Muscle of leg (tissue), 11 donors: ENCODE data around the gene MYO9A. TPM values are rescaled to one million over a fixed set of nuclear protein-coding genes. Genes with fewer than 3 reads are reported as not detected.
"Not testable (repeated sequence)": the region's sequence is repeated elsewhere in the genome, so short reads cannot be mapped to it uniquely, and the experiment has no call there.

Source experiments
- DNase-seq: peaks from one replicate; pipeline ENCODE4 v3.0.0; 2013
- H3K27ac ChIP-seq: one replicate; pipeline ENCODE4 v1.5.1; 2013; ENCODE audit warnings: mild to moderate bottlenecking, low read length, control low read depth
- H3K27me3 ChIP-seq: one replicate; pipeline ENCODE4 v1.6.1; 2013; ENCODE audit warnings: low read length; ENCODE audit not compliant: control insufficient read depth, insufficient read depth
- H3K36me3 ChIP-seq: one replicate; pipeline ENCODE4 v1.6.1; 2013; ENCODE audit warnings: low read length; ENCODE audit not compliant: control insufficient read depth, insufficient read depth
- H3K4me1 ChIP-seq: one replicate; pipeline ENCODE4 v1.6.1; 2013; ENCODE audit warnings: low read length; ENCODE audit not compliant: control insufficient read depth, insufficient read depth
- H3K4me3 ChIP-seq: one replicate; pipeline ENCODE4 v1.5.1; 2013; ENCODE audit warnings: low read length, control low read depth
- H3K9me3 ChIP-seq: replicated peaks from 2 replicates; pipeline ENCODE4 v1.6.1; 2013; ENCODE audit warnings: low read depth, low read length; ENCODE audit not compliant: control insufficient read depth
- WGBS: methylation state at CpG from one replicate; pipeline ENCODE4 v1.1.5; 2013; ENCODE audit warnings: missing lambda C conversion rate; ENCODE audit not compliant: insufficient coverage; 5-methylcytosine and 5-hydroxymethylcytosine counted together
- polyA plus RNA-seq, 8 donors: library from polyadenylated mRNA; unstranded; fragments of 120-200 nt; gene quantifications; one replicate each; pipeline versions ENCODE4 v1.2.1 to v1.2.3, GENCODE V29; 2013; ENCODE audit warnings: inconsistent platforms in 1 of 8, low replicate concordance in 1 of 8; ENCODE audit not compliant: insufficient read length in 8 of 8, insufficient read depth in 1 of 8
- total RNA-seq: library from RNA; stranded (reverse); fragments of 120-200 nt; gene quantifications from one replicate; pipeline ENCODE4 v1.2.4, GENCODE V29; 2013

Gene MYO9A
- total and polyA plus RNA-seq, 9 donors, result 18.6 to 63.8 (median 28.1) TPM

DNA sequence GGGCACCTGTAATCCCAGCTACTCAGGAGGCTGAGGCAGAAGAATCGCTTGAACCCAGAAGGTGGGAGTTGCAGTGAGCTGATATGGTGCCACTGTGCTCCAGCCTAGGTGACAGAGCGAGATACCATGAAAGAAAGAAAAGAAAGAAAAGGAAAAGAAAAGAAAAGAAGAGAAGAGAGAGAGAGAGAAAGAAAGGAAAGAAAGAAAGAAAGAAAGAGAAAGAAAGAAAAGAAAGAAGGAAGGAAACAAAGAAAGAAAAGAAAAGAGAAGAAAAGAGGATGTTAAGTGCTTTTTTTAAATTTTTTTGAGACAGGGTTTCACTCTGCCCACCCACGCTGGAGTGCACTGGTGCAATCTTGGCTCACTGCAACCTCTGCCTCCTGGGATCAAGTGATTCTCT is 103.4 kb downstream of the MYO9A start:
- not testable (repeated sequence) for H3K27ac ChIP-seq, H3K27me3 ChIP-seq, H3K4me3 ChIP-seq, H3K36me3 ChIP-seq, H3K4me1 ChIP-seq, DNase-seq, H3K9me3 ChIP-seq
- WGBS, result 94% methylated on average over 2 of the region's 3 CpGs

DNA sequence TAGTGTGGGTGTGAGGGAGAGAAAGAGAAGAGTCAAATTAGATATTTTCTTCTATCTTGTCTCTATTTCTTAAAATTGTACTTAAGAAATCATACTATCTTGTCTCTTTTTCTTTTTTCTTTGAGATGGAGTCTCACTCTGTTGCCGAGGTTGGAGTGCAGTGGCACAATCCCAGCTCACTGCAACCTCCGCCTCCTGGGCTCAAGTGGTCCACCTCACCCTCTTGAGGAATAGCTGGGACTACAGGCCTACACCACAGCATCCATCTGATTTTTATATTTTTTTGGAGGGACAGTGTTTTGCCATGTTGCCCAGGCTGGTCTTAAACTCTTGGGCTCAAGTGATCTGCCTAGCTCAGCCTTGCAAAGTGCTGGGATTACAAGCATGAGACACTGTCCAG is 104.2 kb downstream of the MYO9A start:
- no peaks in the 10 kb centered on the region for H3K4me1 ChIP-seq
- no peak for DNase-seq
- H3K27me3 ChIP-seq, result no peaks in the 10 kb centered on the region
- H3K27ac ChIP-seq, result no peak overlapping the region
- H3K4me3 ChIP-seq, result no peak overlapping the region
- no peaks in the 10 kb centered on the region for H3K9me3 ChIP-seq
- no CpG with 5 or more reads among the region's 2 CpGs for WGBS
- H3K36me3 ChIP-seq, result peaks cover 7% of the 10 kb centered on the region

DNA sequence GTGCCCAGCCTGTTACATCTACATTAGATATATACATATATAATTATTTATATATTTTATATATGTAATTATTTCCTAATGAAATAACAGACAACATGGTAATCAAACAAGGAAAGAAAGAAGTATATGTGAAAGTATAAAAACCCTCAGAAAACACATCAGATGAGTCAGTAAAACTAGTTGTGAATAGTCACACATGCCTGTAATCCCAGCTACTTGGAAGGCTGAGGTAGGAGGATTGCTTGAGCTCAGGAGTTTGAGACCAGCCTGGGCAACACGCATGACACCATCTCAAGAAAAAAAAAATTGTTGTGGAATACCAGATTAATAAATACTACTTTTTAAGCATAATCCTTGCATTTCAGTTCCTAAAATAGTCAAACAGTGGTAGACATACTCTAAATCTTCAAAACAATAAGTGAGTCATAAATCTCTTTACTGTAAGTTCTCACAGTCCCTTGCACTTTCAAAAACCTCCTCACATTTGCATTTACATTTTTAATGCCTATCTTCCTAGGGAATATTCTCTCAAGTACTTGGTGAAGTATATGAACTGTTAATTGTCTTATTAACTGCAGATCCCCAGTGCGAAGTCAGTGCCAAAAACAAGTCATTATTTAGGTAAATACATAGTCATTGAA is 106.5 kb downstream of the MYO9A start:
- WGBS, result no CpG with 5 or more reads among the region's 2 CpGs
- Histone ChIP-seq H3K27ac (no peak overlapping the region), H3K4me1 (no peaks in the 10 kb centered on the region), H3K9me3 (no peaks in the 10 kb centered on the region), H3K4me3 (no peak overlapping the region), H3K36me3 (peaks cover 2% of the 10 kb centered on the region), H3K27me3 (no peaks in the 10 kb centered on the region)
- no peak for DNase-seq

- H3K27ac ChIP-seq, result no peak overlapping the region
- H3K4me1 ChIP-seq, result no peaks in the 10 kb centered on the region
- H3K27me3 ChIP-seq, result no peaks in the 10 kb centered on the region
- no CpG with 5 or more reads among the region's 2 CpGs for WGBS
- peaks cover 12% of the 10 kb centered on the region for H3K36me3 ChIP-seq
- no peak overlapping the region for H3K4me3 ChIP-seq
- DNase-seq, result no peak
- H3K9me3 ChIP-seq, result no peaks in the 10 kb centered on the region
Measured at GRCh38 chr15:72009222-72009621, 108.7 kb downstream of the MYO9A start.

- WGBS, result no CpG with 5 or more reads among the region's 4 CpGs
- H3K9me3 ChIP-seq, result no peaks in the 10 kb centered on the region
- H3K27ac ChIP-seq, result no peak overlapping the region
- no peaks in the 10 kb centered on the region for H3K27me3 ChIP-seq
- H3K4me3 ChIP-seq, result no peak overlapping the region
- no peak for DNase-seq
- H3K4me1 ChIP-seq, result no peaks in the 10 kb centered on the region
- peaks cover 12% of the 10 kb centered on the region for H3K36me3 ChIP-seq
Measured at GRCh38 chr15:72006382-72006781, 111.6 kb downstream of the MYO9A start.

GRCh38 chr15:72005483-72005882 is 112.5 kb downstream of the MYO9A start:
- H3K4me1 ChIP-seq, result no peaks in the 10 kb centered on the region
- H3K27me3 ChIP-seq, result no peaks in the 10 kb centered on the region
- no peak for DNase-seq
- H3K9me3 ChIP-seq, result no peaks in the 10 kb centered on the region
- no peak overlapping the region for H3K27ac ChIP-seq
- WGBS, result no CpG with 5 or more reads among the region's 3 CpGs
- peaks cover 12% of the 10 kb centered on the region for H3K36me3 ChIP-seq
- H3K4me3 ChIP-seq, result no peak overlapping the region

- Histone ChIP-seq H3K36me3 (peaks cover 2% of the 10 kb centered on the region), H3K27me3 (no peaks in the 10 kb centered on the region), H3K27ac (no peak overlapping the region), H3K4me3 (no peak overlapping the region), H3K4me1 (no peaks in the 10 kb centered on the region), H3K9me3 (no peaks in the 10 kb centered on the region)
- DNase-seq, result no peak
- WGBS, result 80% methylated on average over 1 of the region's 1 CpG
Measured at GRCh38 chr15:71999807-72000206, 118.1 kb downstream of the MYO9A start.

- not testable (repeated sequence) for H3K4me1 ChIP-seq, H3K4me3 ChIP-seq, H3K9me3 ChIP-seq, H3K27me3 ChIP-seq, DNase-seq, H3K36me3 ChIP-seq, H3K27ac ChIP-seq
- no CpG with 5 or more reads among the region's 6 CpGs for WGBS
Measured at GRCh38 chr15:71998717-71999116, 119.2 kb downstream of the MYO9A start.

- Histone ChIP-seq H3K27ac (no peak overlapping the region), H3K27me3 (no peaks in the 10 kb centered on the region), H3K36me3 (peaks cover 2% of the 10 kb centered on the region), H3K4me1 (no peaks in the 10 kb centered on the region), H3K9me3 (no peaks in the 10 kb centered on the region), H3K4me3 (no peak overlapping the region)
- no CpG with 5 or more reads among the region's 4 CpGs for WGBS
- DNase-seq, result no peak
Measured at GRCh38 chr15:71997691-71998090, 120.3 kb downstream of the MYO9A start.

- H3K4me1 ChIP-seq, result no peaks in the 10 kb centered on the region
- no peaks in the 10 kb centered on the region for H3K9me3 ChIP-seq
- 100% methylated on average over 1 of the region's 6 CpGs for WGBS
- no peak for DNase-seq
- peaks cover 19% of the 10 kb centered on the region for H3K36me3 ChIP-seq
- H3K27ac ChIP-seq, result no peak overlapping the region
- H3K4me3 ChIP-seq, result no peak overlapping the region
- H3K27me3 ChIP-seq, result no peaks in the 10 kb centered on the region
Measured at GRCh38 chr15:71975816-71976150, 142.2 kb downstream of the MYO9A start.

DNA sequence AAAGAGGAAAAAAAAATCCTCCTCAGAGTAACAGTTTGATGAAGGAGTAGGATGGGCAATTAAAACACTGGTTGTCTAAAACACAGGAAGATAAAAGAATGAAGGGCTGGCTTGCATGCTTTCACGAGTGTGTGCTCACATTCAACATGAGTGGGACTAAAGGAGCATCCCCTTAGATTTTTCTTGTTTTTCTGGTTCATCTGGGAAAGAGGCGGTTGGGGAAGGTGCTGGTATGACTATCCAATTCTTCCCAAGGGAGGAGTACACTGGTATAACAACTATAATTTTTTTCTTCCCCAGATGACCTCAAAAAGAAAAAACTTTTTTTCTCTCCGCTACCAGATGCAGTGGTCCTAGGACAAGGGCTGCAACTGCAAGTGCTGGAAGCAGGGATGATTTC is 143.7 kb downstream of the MYO9A start:
- WGBS, result no CpG with 5 or more reads among the region's 3 CpGs
- DNase-seq, result no peak
- H3K27me3 ChIP-seq, result no peaks in the 10 kb centered on the region
- no peak overlapping the region for H3K4me3 ChIP-seq
- no peaks in the 10 kb centered on the region for H3K9me3 ChIP-seq
- no peaks in the 10 kb centered on the region for H3K4me1 ChIP-seq
- H3K36me3 ChIP-seq, result peaks cover 19% of the 10 kb centered on the region
- no peak overlapping the region for H3K27ac ChIP-seq
